ENCODE data around the gene CIAO3. TPM values are rescaled to one million over a fixed set of nuclear protein-coding genes. Genes with fewer than 3 reads are reported as not detected.
"Not testable (repeated sequence)": the region's sequence is repeated elsewhere in the genome, so short reads cannot be mapped to it uniquely, and the experiment has no call there.

Gene CIAO3
- total and polyA plus RNA-seq, 5 donors = 21.5 to 31.3 (median 23.9) TPM

DNA sequence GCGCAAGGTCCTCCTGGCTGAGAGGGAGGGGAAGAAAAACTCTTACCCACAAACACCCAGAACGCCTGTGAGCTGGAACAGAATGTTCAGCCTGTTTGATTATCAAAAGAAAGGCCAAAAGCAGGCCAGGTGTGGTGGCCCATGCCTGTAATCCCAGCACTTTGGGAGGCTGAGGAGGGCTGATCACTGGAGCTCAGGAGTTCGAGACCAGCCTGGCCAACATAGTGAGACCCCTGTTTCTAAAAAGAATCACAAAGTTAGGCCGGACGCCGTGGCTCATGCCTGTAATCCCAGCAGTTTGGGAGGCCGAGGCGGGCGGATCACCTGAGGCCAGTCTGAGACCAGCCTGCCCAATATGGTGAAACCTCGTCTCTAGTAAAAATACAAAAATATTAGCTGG, 35.5 kb upstream of the CIAO3 start:
- H3K4me1 ChIP-seq (ENCODE audit: control insufficient read depth, insufficient read depth, low read length); DNase-seq; H3K4me3 ChIP-seq (ENCODE audit: low read length); H3K27ac ChIP-seq (ENCODE audit: low read length); intact Hi-C loops (cut with DNase I); ATAC-seq; H3K9me3 ChIP-seq (ENCODE audit: control insufficient read depth, low read length); H3K27me3 ChIP-seq (ENCODE audit: control insufficient read depth, insufficient read depth): not testable (repeated sequence)
- WGBS = 86% methylated on average over 10 of the region's 10 CpGs

- DNase-seq (peak in 1 of 3 donors; percentile 41), ATAC-seq (no peak)
- H3K27me3 ChIP-seq (ENCODE audit: control insufficient read depth, insufficient read depth) = no peaks in the 10 kb centered on the region
- H3K4me3 ChIP-seq (ENCODE audit: low read length) = no peak overlapping the region
- no peaks in the 10 kb centered on the region for H3K9me3 ChIP-seq (ENCODE audit: control insufficient read depth, low read length)
- no peaks in the 10 kb centered on the region for H3K4me1 ChIP-seq (ENCODE audit: control insufficient read depth, insufficient read depth, low read length)
- H3K27ac ChIP-seq (ENCODE audit: low read length) = no peak overlapping the region
- intact Hi-C loops (cut with DNase I) = no loop called here
- WGBS = 80% methylated on average over 36 of the region's 36 CpGs
Observed at GRCh38 chr16:775236-775796, 34.5 kb upstream of the CIAO3 start.

- no peak overlapping the region for H3K27ac ChIP-seq (ENCODE audit: low read length)
- H3K4me1 ChIP-seq (ENCODE audit: control insufficient read depth, insufficient read depth, low read length) = no peaks in the 10 kb centered on the region
- no peak overlapping the region for H3K4me3 ChIP-seq (ENCODE audit: low read length)
- no peaks in the 10 kb centered on the region for H3K27me3 ChIP-seq (ENCODE audit: control insufficient read depth, insufficient read depth)
- H3K9me3 ChIP-seq (ENCODE audit: control insufficient read depth, low read length) = no peaks in the 10 kb centered on the region
- intact Hi-C loops (cut with DNase I) = no loop called here
- 80% methylated on average over 46 of the region's 46 CpGs for WGBS
- ATAC-seq (no peak), DNase-seq (peak in 2 of 3 donors; percentile 35 to 52)
Observed at GRCh38 chr16:774086-775001, 33.5 kb upstream of the CIAO3 start.

GRCh38 chr16:772959-773358, 32.2 kb upstream of the CIAO3 start:
- no peak overlapping the region for H3K27ac ChIP-seq (ENCODE audit: low read length)
- peak in 1 of 3 donors; percentile 36 for DNase-seq
- no peaks in the 10 kb centered on the region for H3K27me3 ChIP-seq (ENCODE audit: control insufficient read depth, insufficient read depth)
- intact Hi-C loops (cut with DNase I) = no loop called here
- no peaks in the 10 kb centered on the region for H3K4me1 ChIP-seq (ENCODE audit: control insufficient read depth, insufficient read depth, low read length)
- H3K4me3 ChIP-seq (ENCODE audit: low read length) = no peak overlapping the region
- WGBS = 88% methylated on average over 18 of the region's 18 CpGs
- ATAC-seq = no peak
- no peaks in the 10 kb centered on the region for H3K9me3 ChIP-seq (ENCODE audit: control insufficient read depth, low read length)

DNA sequence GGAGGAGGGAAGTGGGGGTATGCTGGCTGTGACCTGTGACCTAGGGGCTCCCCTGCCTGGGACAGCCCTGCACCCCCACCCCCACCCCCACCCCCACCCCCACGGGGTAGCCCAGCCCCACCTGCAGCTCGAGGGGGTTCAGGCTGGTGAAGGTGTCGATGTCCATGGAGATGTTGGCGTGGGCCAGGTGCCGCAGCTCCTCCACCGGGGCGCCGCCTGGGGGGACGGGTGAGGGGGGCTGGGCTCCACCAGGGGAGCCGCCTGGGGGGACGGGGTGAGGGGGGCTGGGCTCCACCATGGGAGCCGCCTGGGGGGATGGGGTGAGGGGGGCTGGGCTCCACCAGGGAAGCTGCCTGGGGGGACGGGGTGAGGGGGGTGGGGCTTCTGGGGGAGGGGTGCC, 29.6 kb upstream of the CIAO3 start:
- no peak overlapping the region for H3K4me3 ChIP-seq (ENCODE audit: low read length)
- ATAC-seq (no peak), DNase-seq (peak in 2 of 3 donors; percentile 35 to 64)
- H3K27me3 ChIP-seq (ENCODE audit: control insufficient read depth, insufficient read depth) = no peaks in the 10 kb centered on the region
- no peak overlapping the region for H3K27ac ChIP-seq (ENCODE audit: low read length)
- WGBS = 69% methylated on average over 13 of the region's 13 CpGs
- no peaks in the 10 kb centered on the region for H3K4me1 ChIP-seq (ENCODE audit: control insufficient read depth, insufficient read depth, low read length)
- H3K9me3 ChIP-seq (ENCODE audit: control insufficient read depth, low read length) = no peaks in the 10 kb centered on the region
- intact Hi-C loops (cut with DNase I) = no loop called here

- Histone ChIP-seq H3K27me3 (ENCODE audit: control insufficient read depth, insufficient read depth) (no peaks in the 10 kb centered on the region), H3K4me3 (ENCODE audit: low read length) (no peak overlapping the region), H3K27ac (ENCODE audit: low read length) (no peak overlapping the region), H3K9me3 (ENCODE audit: control insufficient read depth, low read length) (no peaks in the 10 kb centered on the region), H3K4me1 (ENCODE audit: control insufficient read depth, insufficient read depth, low read length) (no peaks in the 10 kb centered on the region)
- DNase-seq = peak in 2 of 3 donors; percentile 34 to 44
- no peak for ATAC-seq
- WGBS = 70% methylated on average over 19 of the region's 19 CpGs
- intact Hi-C loops (cut with DNase I) = no loop called here
Observed at GRCh38 chr16:769934-770333, 29.1 kb upstream of the CIAO3 start.

- DNase-seq (peak in 2 of 3 donors; percentile 19 to 47), ATAC-seq (no peak)
- no peak overlapping the region for H3K4me3 ChIP-seq (ENCODE audit: low read length)
- H3K9me3 ChIP-seq (ENCODE audit: control insufficient read depth, low read length) = no peaks in the 10 kb centered on the region
- intact Hi-C loops (cut with DNase I) = no loop called here
- WGBS = 25% methylated on average over 20 of the region's 20 CpGs
- H3K4me1 ChIP-seq (ENCODE audit: control insufficient read depth, insufficient read depth, low read length) = no peaks in the 10 kb centered on the region
- no peaks in the 10 kb centered on the region for H3K27me3 ChIP-seq (ENCODE audit: control insufficient read depth, insufficient read depth)
- no peak overlapping the region for H3K27ac ChIP-seq (ENCODE audit: low read length)
Observed at GRCh38 chr16:769184-769784, 28.5 kb upstream of the CIAO3 start.

DNA sequence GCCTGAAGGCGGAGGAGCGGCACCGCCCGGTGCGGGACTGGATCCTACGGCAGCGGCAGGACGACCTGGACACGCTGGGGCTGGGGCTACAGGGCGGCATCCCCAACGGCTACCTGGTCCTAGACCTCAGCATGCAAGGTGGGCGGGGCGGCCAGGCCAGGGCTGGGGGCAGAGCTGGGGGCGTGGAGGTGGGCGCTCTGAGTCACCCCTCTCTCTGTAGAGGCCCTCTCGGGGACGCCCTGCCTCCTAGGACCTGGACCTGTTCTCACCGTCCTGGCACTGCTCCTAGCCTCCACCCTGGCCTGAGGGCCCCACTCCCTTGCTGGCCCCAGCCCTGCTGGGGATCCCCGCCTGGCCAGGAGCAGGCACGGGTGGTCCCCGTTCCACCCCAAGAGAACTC, 27.6 kb upstream of the CIAO3 start:
- 70% methylated on average over 21 of the region's 21 CpGs for WGBS
- no peak overlapping the region for H3K27ac ChIP-seq (ENCODE audit: low read length)
- intact Hi-C loops (cut with DNase I) = no loop called here
- no peak overlapping the region for H3K4me3 ChIP-seq (ENCODE audit: low read length)
- H3K9me3 ChIP-seq (ENCODE audit: control insufficient read depth, low read length) = no peaks in the 10 kb centered on the region
- H3K27me3 ChIP-seq (ENCODE audit: control insufficient read depth, insufficient read depth) = no peaks in the 10 kb centered on the region
- DNase-seq (peak in 2 of 3 donors; percentile 34 to 44), ATAC-seq (no peak)
- H3K4me1 ChIP-seq (ENCODE audit: control insufficient read depth, insufficient read depth, low read length) = no peaks in the 10 kb centered on the region

DNA sequence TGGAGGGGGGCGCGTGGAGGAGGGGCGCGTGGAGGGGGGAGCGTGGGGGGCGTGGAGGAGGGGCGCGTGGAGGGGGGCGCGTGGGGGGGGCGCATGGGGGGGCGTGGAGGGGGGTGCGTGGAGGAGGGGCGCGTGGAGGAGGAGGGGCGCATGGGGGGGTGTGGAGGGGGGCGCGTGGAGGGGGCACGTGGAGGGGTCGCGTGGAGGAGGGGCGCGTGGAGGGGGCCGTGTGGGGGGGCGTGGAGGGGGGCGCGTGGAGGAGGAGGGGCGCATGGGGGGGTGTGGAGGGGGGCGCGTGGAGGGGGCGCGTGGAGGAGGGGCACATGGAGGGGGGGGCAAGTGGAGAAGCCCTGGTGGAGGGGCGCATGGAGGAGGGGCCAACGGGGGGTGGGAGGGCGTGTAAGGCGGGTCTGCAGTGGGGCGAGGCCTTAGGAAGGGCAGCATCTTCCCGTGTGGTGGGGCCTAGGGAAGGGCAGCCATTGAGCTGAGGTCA, 27.0 kb upstream of the CIAO3 start:
- Histone ChIP-seq H3K4me1 (ENCODE audit: control insufficient read depth, insufficient read depth, low read length) (no peaks in the 10 kb centered on the region), H3K9me3 (ENCODE audit: control insufficient read depth, low read length) (no peaks in the 10 kb centered on the region), H3K4me3 (ENCODE audit: low read length) (no peak overlapping the region), H3K27ac (ENCODE audit: low read length) (no peak overlapping the region), H3K27me3 (ENCODE audit: control insufficient read depth, insufficient read depth) (no peaks in the 10 kb centered on the region)
- intact Hi-C loops (cut with DNase I) = no loop called here
- WGBS = 72% methylated on average over 24 of the region's 38 CpGs
- DNase-seq = peak in 2 of 3 donors; percentile 16 to 69
- ATAC-seq = no peak

GRCh38 chr16:766820-767640, 26.2 kb upstream of the CIAO3 start:
- H3K9me3 ChIP-seq (ENCODE audit: control insufficient read depth, low read length) = no peaks in the 10 kb centered on the region
- intact Hi-C loops (cut with DNase I) = no loop called here
- no peak overlapping the region for H3K27ac ChIP-seq (ENCODE audit: low read length)
- no peak overlapping the region for H3K4me3 ChIP-seq (ENCODE audit: low read length)
- H3K4me1 ChIP-seq (ENCODE audit: control insufficient read depth, insufficient read depth, low read length) = no peaks in the 10 kb centered on the region
- WGBS = 63% methylated on average over 39 of the region's 48 CpGs
- no peaks in the 10 kb centered on the region for H3K27me3 ChIP-seq (ENCODE audit: control insufficient read depth, insufficient read depth)
- no peak for ATAC-seq
- DNase-seq = peak in 2 of 3 donors; percentile 30 to 56
